HFF-Myc (cell line): ENCODE measurements around the gene HSPG2.

Source experiments
- DNase-seq: peaks from one replicate; pipeline ENCODE4 v3.0.0-alpha.2; 2011; ENCODE audit warnings: low read depth; ENCODE audit errors: extremely low read depth
- H3K4me3 ChIP-seq: replicated peaks from 2 replicates; pipeline ENCODE4 v1.5.1; 2011; ENCODE audit warnings: low read depth, mild to moderate bottlenecking, control low read depth, low read length
- CTCF ChIP-seq: IDR thresholded peaks from 2 replicates; pipeline ENCODE4 v1.5.1; 2012; ENCODE audit warnings: mild to moderate bottlenecking, low read depth, low read length, control low read depth; ENCODE audit errors: missing control alignments

The HSPG2 gene

GRCh38 chr1:21834094-21834493 is 103.0 kb downstream of the HSPG2 start:
- no peak overlapping the region for H3K4me3 ChIP-seq
- TF ChIP-seq CTCF, result no peak
- no peak for DNase-seq

DNA sequence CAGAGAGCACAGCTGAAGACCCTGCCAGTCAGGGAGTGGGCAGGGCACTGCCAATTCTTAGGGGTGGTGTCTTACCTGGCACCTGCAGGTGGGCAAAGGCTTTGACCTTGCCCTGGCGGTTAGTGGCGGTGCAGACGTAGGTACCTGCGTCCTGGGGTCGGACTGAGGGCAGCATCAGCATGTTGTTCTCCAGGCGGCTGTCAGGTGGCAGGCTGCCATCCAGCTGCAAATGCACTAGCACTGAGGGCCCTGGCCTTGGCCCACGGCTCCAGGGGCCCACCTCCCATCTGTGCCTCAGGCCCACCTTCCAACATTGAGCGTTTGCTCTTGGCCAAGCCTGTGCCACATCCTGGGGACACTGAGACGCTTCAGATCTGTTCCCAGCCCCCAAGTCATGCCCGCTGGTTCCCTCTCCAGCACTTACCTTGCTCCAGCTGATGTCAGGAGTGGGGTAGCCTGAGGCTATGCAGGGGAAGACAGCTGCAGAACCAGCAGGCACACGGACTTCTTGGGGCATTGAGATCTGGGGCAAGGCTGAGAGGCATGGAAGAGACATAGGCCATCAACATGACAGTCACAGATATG is 103.6 kb downstream of the HSPG2 start:
- no peak for DNase-seq
- TF ChIP-seq CTCF, result no peak
- H3K4me3 ChIP-seq, result no peak overlapping the region

GRCh38 chr1:21831454-21831970 is 105.6 kb downstream of the HSPG2 start:
- TF ChIP-seq CTCF, result no peak
- DNase-seq, result no peak
- H3K4me3 ChIP-seq, result no peak overlapping the region

GRCh38 chr1:21830792-21831453 is 106.2 kb downstream of the HSPG2 start:
- no peak for DNase-seq
- no peak for TF ChIP-seq CTCF
- no peak overlapping the region for H3K4me3 ChIP-seq

GRCh38 chr1:21829294-21829693 is 107.8 kb downstream of the HSPG2 start:
- H3K4me3 ChIP-seq, result no peak overlapping the region
- no peak for TF ChIP-seq CTCF
- no peak for DNase-seq

DNA sequence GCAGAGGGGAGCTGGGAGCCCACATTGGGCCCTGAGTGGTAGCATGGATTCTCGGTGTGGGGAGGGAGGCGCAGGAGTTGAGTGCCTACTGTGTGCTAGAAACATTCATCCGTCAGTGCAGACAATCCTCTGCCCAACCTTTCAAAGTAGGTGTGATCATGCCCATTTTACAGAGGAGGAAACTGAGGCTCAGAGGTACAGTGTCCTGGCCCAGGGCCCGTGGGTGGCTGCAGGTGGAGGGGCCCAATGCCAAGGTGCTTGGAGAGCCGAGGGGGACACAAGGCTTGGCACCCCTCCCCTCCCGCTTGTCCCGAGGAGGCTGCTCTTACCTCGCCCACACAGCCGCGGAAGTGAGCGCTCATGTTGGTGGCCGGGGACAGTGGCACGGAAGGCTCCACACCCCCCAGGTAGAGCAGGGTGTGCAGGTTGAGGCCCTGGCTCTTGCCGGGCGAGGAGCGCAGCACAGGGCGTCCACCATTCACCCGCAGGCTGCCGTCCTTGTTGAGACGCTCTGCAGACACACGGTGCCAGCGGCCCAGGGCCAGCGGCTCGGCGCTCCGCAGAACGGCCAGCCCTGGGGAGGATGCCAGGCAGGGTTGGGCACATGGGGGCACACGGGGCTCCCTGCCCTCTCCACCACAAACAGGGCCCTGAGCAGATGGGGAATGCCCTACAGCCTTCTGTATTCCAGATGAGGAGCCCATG is 108.5 kb downstream of the HSPG2 start:
- H3K4me3 ChIP-seq, result no peak overlapping the region
- no peak for TF ChIP-seq CTCF
- no peak for DNase-seq
